Testis (tissue), 2 donors: Measurements from ENCODE around the gene NAT14.
"Not testable (repeated sequence)": the region's sequence is repeated elsewhere in the genome, so short reads cannot be mapped to it uniquely, and the experiment has no call there.

ENCODE experiments used
- POLR2A ChIP-seq: fragments of 450-650 bp; IDR thresholded peaks from one replicate; pipeline ENCODE4 v1.6.1; 2017; ENCODE audit warnings: antibody characterized with exemption, mild to moderate bottlenecking, moderate library complexity
- TF ChIP-seq, protein P1 (sequence below), 3 experiments: fragments of 450-650 bp in 2 of 3; fragments of 200-600 bp in 1 of 3; sonication (generic) in 1 of 3; IDR thresholded peaks; one replicate each; pipeline ENCODE4 v1.5.1; 2016 to 2019; ENCODE audit warnings: antibody characterized with exemption in 3 of 3, mild to moderate bottlenecking in 2 of 3, moderate library complexity in 1 of 3

DNA sequence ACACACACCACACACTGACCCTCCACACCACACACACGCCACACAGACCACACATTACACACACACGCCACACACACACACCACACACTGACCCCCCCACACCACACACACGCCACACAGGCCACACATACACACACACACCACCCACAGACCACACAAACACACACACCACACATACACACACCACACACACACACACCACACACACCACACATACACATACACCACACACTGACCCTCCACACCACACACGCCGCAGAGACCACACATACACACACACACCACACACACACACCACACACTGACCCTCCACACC is 36.9 kb upstream of the NAT14 start:
- not testable (repeated sequence) for TF ChIP-seq POLR2A
- TF ChIP-seq, protein P1, sequence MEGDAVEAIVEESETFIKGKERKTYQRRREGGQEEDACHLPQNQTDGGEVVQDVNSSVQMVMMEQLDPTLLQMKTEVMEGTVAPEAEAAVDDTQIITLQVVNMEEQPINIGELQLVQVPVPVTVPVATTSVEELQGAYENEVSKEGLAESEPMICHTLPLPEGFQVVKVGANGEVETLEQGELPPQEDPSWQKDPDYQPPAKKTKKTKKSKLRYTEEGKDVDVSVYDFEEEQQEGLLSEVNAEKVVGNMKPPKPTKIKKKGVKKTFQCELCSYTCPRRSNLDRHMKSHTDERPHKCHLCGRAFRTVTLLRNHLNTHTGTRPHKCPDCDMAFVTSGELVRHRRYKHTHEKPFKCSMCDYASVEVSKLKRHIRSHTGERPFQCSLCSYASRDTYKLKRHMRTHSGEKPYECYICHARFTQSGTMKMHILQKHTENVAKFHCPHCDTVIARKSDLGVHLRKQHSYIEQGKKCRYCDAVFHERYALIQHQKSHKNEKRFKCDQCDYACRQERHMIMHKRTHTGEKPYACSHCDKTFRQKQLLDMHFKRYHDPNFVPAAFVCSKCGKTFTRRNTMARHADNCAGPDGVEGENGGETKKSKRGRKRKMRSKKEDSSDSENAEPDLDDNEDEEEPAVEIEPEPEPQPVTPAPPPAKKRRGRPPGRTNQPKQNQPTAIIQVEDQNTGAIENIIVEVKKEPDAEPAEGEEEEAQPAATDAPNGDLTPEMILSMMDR (IDR thresholded peaks at IDR 0.05) = not testable (repeated sequence)
